Germinal center (tissue), 1 donor: ENCODE results near the gene CSPG5.

ENCODE experiments used
- DNase-seq: peaks from one replicate; pipeline ENCODE4 v3.0.0; 2012; ENCODE audit warnings: mixed read lengths, low spot score

The CSPG5 gene

GRCh38 chr3:47540281-47540680 lies 38.4 kb downstream of the CSPG5 start:
- DNase-seq, result no peak

DNA sequence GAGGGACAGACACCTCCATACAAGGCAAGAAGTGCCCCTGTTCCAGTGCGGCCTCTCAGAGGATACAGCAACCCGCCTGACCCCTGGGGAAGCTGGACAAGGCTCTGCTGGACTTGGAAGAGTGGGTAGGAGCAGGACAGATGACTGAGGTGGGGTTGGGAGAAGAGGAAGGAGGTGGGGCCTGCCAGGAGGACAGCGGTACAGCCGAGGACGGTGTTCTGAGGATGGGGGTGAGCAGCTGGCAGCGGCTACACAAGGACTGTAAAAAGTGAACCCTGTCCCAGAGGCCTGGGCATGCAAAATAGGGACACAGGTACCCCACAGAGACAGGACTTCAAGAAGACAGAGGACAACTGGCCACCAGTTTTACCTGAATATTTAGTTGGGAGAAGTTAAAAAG lies 41.7 kb downstream of the CSPG5 start:
- no peak for DNase-seq

DNA sequence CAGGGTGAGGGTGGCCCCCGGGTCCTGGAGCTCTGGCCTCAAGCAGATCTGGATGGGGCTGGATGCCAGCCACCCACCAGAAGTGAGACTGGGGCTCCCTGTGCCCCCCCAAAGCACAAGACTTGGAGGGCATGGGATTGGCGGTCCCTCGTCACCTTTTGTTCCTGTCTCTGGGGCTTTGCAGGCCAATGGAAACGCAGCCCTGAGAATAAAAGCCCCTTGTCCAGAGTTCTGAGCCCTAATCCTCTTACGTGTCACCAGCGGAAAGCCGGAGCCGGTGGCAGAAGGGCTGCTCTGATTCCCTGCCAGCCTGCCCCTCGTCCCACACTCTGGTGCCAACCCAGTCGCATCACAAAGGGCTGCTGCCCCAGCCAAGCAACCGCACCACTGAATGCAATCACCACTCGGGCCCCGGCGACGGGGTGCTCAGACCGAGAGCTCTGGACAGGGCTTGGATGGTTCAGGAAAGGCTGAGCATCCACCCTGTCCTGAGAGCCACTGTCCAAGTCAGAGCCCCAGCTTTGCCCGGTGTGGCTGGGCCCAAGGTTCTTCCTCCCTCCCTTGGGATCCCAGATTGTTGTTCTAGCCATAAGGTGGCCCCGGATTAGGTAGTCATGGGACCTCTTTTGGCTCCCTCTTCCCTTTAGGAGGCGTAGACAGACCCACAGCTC lies 42.3 kb downstream of the CSPG5 start:
- DNase-seq, result no peak

- DNase-seq, result no peak
Observed at GRCh38 chr3:47533996-47534454, 44.6 kb downstream of the CSPG5 start.

DNA sequence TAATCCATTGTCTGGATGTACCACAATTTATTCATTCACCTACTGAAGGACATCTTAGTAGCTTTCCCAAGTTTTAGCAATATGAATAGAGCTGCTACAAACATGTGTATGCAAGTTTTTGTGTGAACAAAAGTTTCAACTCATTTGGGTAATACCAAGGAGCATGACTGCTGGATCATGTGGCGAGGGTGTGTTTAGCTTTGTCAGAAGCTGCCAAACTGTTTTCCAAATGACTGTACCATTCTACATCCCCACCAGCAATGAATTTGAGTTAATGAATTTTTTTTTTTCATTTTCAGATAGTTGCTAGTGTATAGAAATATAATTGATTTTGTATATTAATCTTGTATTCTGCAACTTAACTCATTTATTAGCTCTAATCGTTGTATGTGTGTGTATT lies 45.2 kb downstream of the CSPG5 start:
- no peak for DNase-seq

GRCh38 chr3:47527952-47528725 lies 50.5 kb downstream of the CSPG5 start:
- no peak for DNase-seq

DNA sequence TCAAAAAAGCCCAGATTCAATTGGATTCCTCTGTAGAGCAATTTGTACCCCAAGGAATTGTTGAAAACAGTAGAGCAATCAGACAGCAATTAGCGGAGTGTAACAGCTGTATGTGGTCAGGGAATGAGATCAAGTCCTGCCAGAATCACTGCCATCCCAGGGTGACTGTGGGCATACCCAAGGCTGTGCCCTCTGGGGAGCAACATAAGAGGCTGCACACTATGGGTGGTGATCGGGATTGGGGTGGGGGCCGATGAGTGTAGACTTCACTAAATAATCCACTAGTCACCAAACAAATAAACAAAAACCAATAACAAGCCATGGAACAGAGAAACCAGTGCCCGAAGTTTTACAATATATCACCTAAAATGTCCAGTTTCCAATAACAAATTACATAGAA lies 53.0 kb downstream of the CSPG5 start:
- no peak for DNase-seq

DNA sequence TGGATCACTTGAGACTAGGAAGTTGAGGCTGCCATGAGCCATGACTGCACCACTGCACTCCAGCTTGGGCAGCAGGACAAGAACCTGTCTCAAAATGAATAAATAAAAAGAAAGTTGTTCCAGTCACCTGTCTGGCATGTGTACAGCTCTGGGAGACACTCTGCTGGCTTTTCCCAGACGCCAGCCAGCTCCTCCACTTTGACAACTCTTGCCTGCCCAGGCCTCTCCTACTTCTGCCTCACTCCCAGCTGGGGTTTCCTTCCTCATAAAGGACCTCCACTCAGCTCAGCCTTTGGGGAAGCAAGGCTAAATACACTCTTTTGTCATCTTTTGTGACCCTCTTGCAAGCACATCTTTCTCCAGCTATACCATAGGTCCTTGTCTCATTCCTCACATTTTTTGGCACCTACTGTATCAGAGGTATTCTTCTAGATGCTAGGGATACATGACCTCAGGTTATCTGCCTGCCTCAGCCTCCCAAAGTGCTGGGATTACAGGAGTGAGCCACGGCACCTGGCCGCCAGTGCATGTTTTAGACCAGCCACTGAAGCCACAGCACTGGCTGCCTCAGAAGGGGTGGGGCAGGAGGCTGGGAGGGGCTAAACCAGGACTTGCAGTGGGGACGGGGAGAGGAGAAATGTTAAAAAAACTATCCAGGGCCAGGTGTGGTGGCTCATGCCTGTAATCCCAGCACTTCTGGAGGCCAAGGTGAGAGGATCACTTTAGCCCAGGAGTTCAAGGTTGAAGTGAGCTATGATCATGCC lies 55.2 kb downstream of the CSPG5 start:
- DNase-seq, result no peak

GRCh38 chr3:47522082-47522987 lies 56.3 kb downstream of the CSPG5 start:
- DNase-seq, result peak; percentile 75

DNA sequence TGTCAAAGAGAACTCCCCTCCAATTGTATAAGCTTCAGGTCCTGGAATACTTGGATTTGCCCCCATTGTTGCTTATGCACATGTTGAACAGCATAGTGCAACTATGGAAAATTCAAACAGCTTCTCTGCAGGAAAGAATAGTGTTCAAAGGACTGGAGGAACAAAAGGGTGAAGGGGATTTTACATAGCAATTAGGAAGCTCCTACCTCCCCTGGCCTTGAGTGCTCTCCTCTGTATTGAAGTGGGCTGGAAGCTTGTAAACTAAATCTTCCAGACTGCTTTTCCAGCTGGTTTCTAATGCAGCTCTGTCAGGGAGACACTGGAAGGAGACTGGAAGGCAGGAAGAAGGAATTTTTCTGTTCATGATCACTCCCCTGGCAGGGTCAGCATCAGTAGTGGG lies 57.9 kb downstream of the CSPG5 start:
- DNase-seq, result no peak

- no peak for DNase-seq
Observed at GRCh38 chr3:47517937-47518336, 60.7 kb downstream of the CSPG5 start.

GRCh38 chr3:47515864-47516319 lies 62.8 kb downstream of the CSPG5 start:
- DNase-seq, result no peak

DNA sequence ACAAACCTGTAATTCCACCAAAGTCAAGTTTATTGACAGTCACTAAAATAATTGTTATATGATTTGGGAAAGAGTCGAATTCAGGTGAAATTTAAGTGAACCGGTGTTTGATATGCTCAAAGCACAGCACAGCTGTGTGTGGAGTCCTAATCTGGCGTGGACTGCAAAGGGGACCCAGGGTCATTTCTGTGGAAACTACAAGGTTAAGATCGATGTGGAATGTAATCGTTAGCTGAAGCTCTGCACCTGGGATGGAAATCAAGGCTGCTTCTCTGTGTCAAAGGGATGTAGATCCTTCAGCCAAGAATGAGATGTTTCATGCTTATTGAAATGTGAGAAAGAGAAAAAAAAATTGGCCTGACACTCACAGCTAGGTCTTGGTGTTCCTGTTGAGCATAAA lies 63.6 kb downstream of the CSPG5 start:
- no peak for DNase-seq

DNA sequence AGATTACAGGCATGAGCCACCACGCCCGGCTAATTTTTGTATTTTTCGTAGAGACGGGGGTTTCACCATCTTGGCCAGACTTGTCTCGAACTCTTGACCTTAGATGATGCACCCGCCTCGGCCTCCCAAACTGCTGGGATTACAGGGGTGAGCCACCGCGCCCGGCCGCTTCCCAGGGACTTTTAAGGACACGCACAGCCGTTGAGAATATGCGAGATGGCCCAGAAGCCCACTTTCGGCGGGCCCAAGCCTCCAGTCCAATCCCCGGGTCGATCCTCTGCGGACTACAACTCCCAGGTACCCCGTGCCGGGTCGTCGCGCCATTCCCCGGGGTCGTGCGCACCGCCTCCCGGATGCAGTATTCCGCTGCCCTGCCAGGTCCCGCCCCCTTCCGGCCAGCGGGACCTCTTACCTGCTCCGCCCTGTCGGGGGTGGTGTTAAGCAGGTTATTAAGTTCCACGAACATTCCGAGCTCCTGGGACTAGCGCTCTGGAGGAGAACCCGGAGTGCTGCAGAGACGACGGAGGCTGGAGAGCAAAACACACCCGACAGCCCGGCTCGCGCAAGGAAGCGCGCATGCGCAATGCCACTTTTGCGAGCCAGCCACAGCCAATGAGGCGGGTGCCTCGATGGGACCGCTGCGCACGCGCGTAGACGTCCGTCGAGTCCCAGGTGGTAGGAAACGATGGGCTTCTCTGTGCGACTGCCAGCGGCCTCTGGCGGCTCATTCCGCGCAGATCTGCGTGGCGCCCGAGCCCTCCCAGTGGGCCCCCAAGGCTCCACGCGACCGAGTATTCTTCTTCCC lies 65.3 kb downstream of the CSPG5 start, which contains the start of gene ELP6:
ELP6 (minus strand) TSS at position 588 of the 805 bp plus-strand sequence; CDS start at position 466, 122 bp downstream.
- peak; percentile 96 for DNase-seq

GRCh38 chr3:47512416-47513124 lies 66.1 kb downstream of the CSPG5 start:
- no peak for DNase-seq
